Endothelial cell (in vitro differentiated cells): Measurements from ENCODE around the gene HMG20B. TPM values are rescaled to one million over a fixed set of nuclear protein-coding genes. Genes with fewer than 3 reads are reported as not detected.
A peak's percentile ranks its signal among the peaks of the same experiment; 100 is the strongest.

ENCODE experiments used
- DNase-seq: peaks from one replicate; pipeline ENCODE4 v3.0.0; 2021; ENCODE audit warnings: low spot score
- H3K27ac Mint-ChIP-seq: one replicate; pipeline ENCODE4 v1.8.0; 2021; ENCODE audit warnings: mixed read lengths, inconsistent platforms; ENCODE audit not compliant: unreplicated experiment
- H3K27me3 Mint-ChIP-seq: one replicate; pipeline ENCODE4 v1.8.0; 2021; ENCODE audit warnings: mild to moderate bottlenecking, moderate library complexity, mixed read lengths, inconsistent platforms; ENCODE audit not compliant: unreplicated experiment
- H3K36me3 Mint-ChIP-seq: one replicate; pipeline ENCODE4 v1.8.0; 2021; ENCODE audit warnings: mild to moderate bottlenecking, low read depth, mixed read lengths, inconsistent platforms; ENCODE audit not compliant: unreplicated experiment
- H3K4me1 Mint-ChIP-seq: one replicate; pipeline ENCODE4 v1.8.0; 2021; ENCODE audit warnings: mild to moderate bottlenecking, mixed read lengths, inconsistent platforms; ENCODE audit not compliant: unreplicated experiment
- H3K4me3 Mint-ChIP-seq: one replicate; pipeline ENCODE4 v1.8.0; 2021; ENCODE audit warnings: mild to moderate bottlenecking, mixed read lengths, inconsistent platforms; ENCODE audit not compliant: unreplicated experiment
- H3K9me3 Mint-ChIP-seq: one replicate; pipeline ENCODE4 v1.8.0; 2021; ENCODE audit warnings: mixed read lengths, inconsistent platforms; ENCODE audit not compliant: unreplicated experiment
- total RNA-seq: library from RNA; stranded (reverse); fragmentation: NEBNext Ultra II Directional; extraction: Animal tissue kit (Norgen Biotek cat#: 25700); gene quantifications from one replicate; pipeline ENCODE4 v1.2.1, GENCODE V29; 2021; ENCODE audit not compliant: unreplicated experiment
- TF ChIP-seq, protein P1 (sequence below): fragments of 200-600 bp; sonication (generic); IDR thresholded peaks from one replicate; pipeline ENCODE4 v1.5.0; 2021; ENCODE audit warnings: antibody characterized with exemption; ENCODE audit not compliant: unreplicated experiment

HMG20B gene
- total RNA-seq, 1 donor from 2014 or later: 77.2 TPM

- Mint-ChIP-seq H3K27me3 (peaks cover 1% of the 10 kb centered on the region), H3K4me3 (no peak within 1 kb of the TSS), H3K36me3 (peaks cover 3% of the 10 kb centered on the region), H3K4me1 (no peaks in the 10 kb centered on the region), H3K27ac (no peak within 1 kb of the TSS), H3K9me3 (no peaks in the 10 kb centered on the region)
- TF ChIP-seq, protein P1, sequence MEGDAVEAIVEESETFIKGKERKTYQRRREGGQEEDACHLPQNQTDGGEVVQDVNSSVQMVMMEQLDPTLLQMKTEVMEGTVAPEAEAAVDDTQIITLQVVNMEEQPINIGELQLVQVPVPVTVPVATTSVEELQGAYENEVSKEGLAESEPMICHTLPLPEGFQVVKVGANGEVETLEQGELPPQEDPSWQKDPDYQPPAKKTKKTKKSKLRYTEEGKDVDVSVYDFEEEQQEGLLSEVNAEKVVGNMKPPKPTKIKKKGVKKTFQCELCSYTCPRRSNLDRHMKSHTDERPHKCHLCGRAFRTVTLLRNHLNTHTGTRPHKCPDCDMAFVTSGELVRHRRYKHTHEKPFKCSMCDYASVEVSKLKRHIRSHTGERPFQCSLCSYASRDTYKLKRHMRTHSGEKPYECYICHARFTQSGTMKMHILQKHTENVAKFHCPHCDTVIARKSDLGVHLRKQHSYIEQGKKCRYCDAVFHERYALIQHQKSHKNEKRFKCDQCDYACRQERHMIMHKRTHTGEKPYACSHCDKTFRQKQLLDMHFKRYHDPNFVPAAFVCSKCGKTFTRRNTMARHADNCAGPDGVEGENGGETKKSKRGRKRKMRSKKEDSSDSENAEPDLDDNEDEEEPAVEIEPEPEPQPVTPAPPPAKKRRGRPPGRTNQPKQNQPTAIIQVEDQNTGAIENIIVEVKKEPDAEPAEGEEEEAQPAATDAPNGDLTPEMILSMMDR: no peak
- DNase-seq: peak; percentile 39
These were observed 12.8 kb downstream of the HMG20B start, which contains the start of gene GIPC3 for GRCh38 chr19:3585301-3586126. GIPC3 (plus strand) TSS chr19:3585478; CDS start chr19:3585598, 120 bp downstream.

DNA sequence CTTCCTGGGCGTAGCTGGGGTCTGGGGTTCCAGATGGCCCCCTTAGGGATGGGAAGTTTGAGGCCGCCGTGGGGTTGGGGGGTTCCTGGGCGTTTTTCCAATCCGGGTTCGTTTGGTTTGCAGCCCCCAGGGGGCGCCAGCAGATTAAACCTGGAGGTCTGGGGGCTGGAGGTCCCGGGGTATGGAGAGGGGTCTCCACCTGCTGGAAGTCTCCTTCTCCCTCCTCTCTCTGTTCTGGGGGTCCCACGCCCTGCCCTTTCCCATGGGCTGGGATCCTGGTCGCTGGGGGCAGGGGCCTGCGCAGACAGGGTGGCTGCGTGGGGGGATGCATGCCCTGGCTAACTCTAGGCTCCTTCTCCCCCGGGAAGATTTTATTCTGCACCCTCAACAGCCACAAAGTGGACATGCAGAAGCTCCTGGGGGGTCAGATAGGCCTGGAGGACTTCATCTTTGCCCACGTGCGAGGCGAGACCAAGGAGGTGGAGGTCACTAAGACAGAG, 13.4 kb downstream of the HMG20B start:
- no peaks in the 10 kb centered on the region for H3K9me3 Mint-ChIP-seq
- TF ChIP-seq, protein P1: peak; percentile 75
- H3K4me3 Mint-ChIP-seq: no peak overlapping the region
- H3K36me3 Mint-ChIP-seq: peaks cover 3% of the 10 kb centered on the region
- H3K27me3 Mint-ChIP-seq: peaks cover 1% of the 10 kb centered on the region
- peak; percentile 61 for DNase-seq
- H3K4me1 Mint-ChIP-seq: no peaks in the 10 kb centered on the region
- H3K27ac Mint-ChIP-seq: no peak overlapping the region

- H3K4me3 Mint-ChIP-seq: no peak overlapping the region
- H3K4me1 Mint-ChIP-seq: no peaks in the 10 kb centered on the region
- peaks cover 1% of the 10 kb centered on the region for H3K27me3 Mint-ChIP-seq
- TF ChIP-seq, protein P1: no peak
- DNase-seq: no peak
- peaks cover 9% of the 10 kb centered on the region for H3K36me3 Mint-ChIP-seq
- H3K27ac Mint-ChIP-seq: no peak overlapping the region
- no peaks in the 10 kb centered on the region for H3K9me3 Mint-ChIP-seq
These were observed 14.1 kb downstream of the HMG20B start for GRCh38 chr19:3586707-3587346.

GRCh38 chr19:3589439-3589838, 16.7 kb downstream of the HMG20B start:
- H3K4me1 Mint-ChIP-seq: no peaks in the 10 kb centered on the region
- H3K27ac Mint-ChIP-seq: no peak overlapping the region
- peaks cover 4% of the 10 kb centered on the region for H3K27me3 Mint-ChIP-seq
- H3K36me3 Mint-ChIP-seq: peaks cover 9% of the 10 kb centered on the region
- H3K9me3 Mint-ChIP-seq: no peaks in the 10 kb centered on the region
- H3K4me3 Mint-ChIP-seq: no peak overlapping the region
- no peak for DNase-seq
- TF ChIP-seq, protein P1: no peak
